Ishikawa (cell line): Measurements from ENCODE around the gene PRR16.

ENCODE experiments used
- EGR1 ChIP-seq: IDR thresholded peaks from 2 replicates; pipeline ENCODE4 v1.6.1; 2012
- EP300 ChIP-seq: IDR thresholded peaks from 2 replicates; pipeline ENCODE4 v1.6.1; 2012; ENCODE audit warnings: borderline replicate concordance
- NFIC ChIP-seq: IDR thresholded peaks from 2 replicates; pipeline ENCODE4 v1.6.1; 2012
- RAD21 ChIP-seq: IDR thresholded peaks from 2 replicates; pipeline ENCODE4 v1.6.1; 2012; ENCODE audit warnings: low read depth
- REST ChIP-seq: IDR thresholded peaks from 2 replicates; pipeline ENCODE4 v1.6.1; 2012; ENCODE audit warnings: low read depth, mild to moderate bottlenecking
- TAF1 ChIP-seq: IDR thresholded peaks from 2 replicates; pipeline ENCODE4 v1.6.1; 2012; ENCODE audit warnings: low read depth, mild to moderate bottlenecking
- TCF12 ChIP-seq: IDR thresholded peaks from 2 replicates; pipeline ENCODE4 v1.6.1; 2012; ENCODE audit warnings: low read depth
- TEAD4 ChIP-seq: IDR thresholded peaks from 2 replicates; pipeline ENCODE4 v1.6.1; 2012
- USF1 ChIP-seq: IDR thresholded peaks from 2 replicates; pipeline ENCODE4 v1.6.1; 2012
- YY1 ChIP-seq: IDR thresholded peaks from 2 replicates; pipeline ENCODE4 v1.6.1; 2012; ENCODE audit warnings: low read depth
- TF ChIP-seq, protein P1 (sequence below): IDR thresholded peaks from 2 replicates; pipeline ENCODE4 v1.6.1; 2012

DNA sequence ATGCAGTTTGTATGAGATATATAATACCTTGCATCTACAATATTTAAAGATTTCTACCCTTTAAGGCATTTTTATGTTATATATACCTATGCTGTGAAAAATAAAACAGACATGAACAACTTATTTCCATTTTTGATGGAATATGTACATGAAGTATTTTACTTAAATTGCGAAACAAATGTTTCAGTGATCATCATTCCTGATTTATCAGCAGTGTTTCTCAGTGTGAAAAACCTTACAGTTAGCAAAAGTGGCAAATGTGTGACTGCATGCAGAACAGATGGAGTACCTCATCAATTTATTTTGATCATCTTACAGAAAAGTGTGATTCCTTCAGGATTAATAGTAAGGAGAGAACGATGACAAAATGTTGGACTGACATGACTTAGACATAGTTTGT lies 43.1 kb downstream of the PRR16 start:
- TF ChIP-seq EGR1 (no peak), NFIC (no peak), TCF12 (no peak), RAD21 (no peak), YY1 (no peak), EP300 (no peak), TEAD4 (no peak), TAF1 (no peak), USF1 (no peak), REST (no peak)
- TF ChIP-seq, protein P1, sequence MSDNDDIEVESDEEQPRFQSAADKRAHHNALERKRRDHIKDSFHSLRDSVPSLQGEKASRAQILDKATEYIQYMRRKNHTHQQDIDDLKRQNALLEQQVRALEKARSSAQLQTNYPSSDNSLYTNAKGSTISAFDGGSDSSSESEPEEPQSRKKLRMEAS: no peak
